Psoas muscle (tissue), 8 donors: ENCODE measurements around the gene CADM1. TPM values are rescaled to one million over a fixed set of nuclear protein-coding genes. Genes with fewer than 3 reads are reported as not detected.

Source experiments
- ATAC-seq, 4 donors: fragments of 200-7000 bp; cut with Tn5 transposase; one replicate each; pipeline ENCODE4 v1.9.1; 2020; ENCODE audit warnings: moderate library complexity in 3 of 4, mild to moderate bottlenecking in 2 of 4
- DNase-seq, 2 donors: peaks; one replicate each; pipeline ENCODE4 v3.0.0-alpha.2; 2020
- H3K27ac ChIP-seq: fragments of 200-600 bp; one replicate; pipeline ENCODE4 v1.8.0; 2022
- H3K27me3 ChIP-seq, 3 donors: fragments of 200-600 bp in 1 of 3; one replicate each; pipeline versions ENCODE4 v1.6.1 to v1.8.0; 2013 to 2022; ENCODE audit warnings: low read length in 2 of 3, mild to moderate bottlenecking in 2 of 3, moderate library complexity in 1 of 3; ENCODE audit not compliant: insufficient read depth in 3 of 3
- H3K36me3 ChIP-seq, 2 donors: fragments of 200-600 bp in 1 of 2; one replicate each; pipeline versions ENCODE4 v1.6.1 to v1.8.0; 2013 to 2022; ENCODE audit warnings: low read depth in 1 of 2, mild to moderate bottlenecking in 1 of 2, moderate library complexity in 1 of 2; ENCODE audit not compliant: insufficient read depth in 1 of 2
- H3K4me1 ChIP-seq: fragments of 200-600 bp; one replicate; pipeline ENCODE4 v1.8.0; 2022
- H3K4me3 ChIP-seq: fragments of 200-600 bp; one replicate; pipeline ENCODE4 v1.8.0; 2022; ENCODE audit warnings: mild to moderate bottlenecking
- H3K9me3 ChIP-seq: fragments of 200-600 bp; one replicate; pipeline ENCODE4 v1.8.0; 2022
- CTCF ChIP-seq: fragments of 200-600 bp; IDR thresholded peaks from one replicate; pipeline ENCODE4 v1.8.0; 2022; ENCODE audit warnings: antibody characterized with exemption
- WGBS, 3 donors: extraction: QIAGEN DNeasy Blood & Tissue Kit; methylation state at CpG; one replicate each; pipeline versions ENCODE4 v1.1.6 to v1.1.7; 2013; 5-methylcytosine and 5-hydroxymethylcytosine counted together
- intact Hi-C, 2 donors: fragments of 100-400 bp; cut with DNase I; formaldehyde crosslinking; loops; one replicate each; pipeline versions ENCODE4 v1.11.0 to v1.14.2; 2022
- polyA plus RNA-seq, 3 donors: library from polyadenylated mRNA; stranded (reverse); fragments of 200-250 nt; gene quantifications; one replicate each; pipeline ENCODE4 v1.2.3, GENCODE V29; 2013
- total RNA-seq, 4 donors: library from RNA; stranded (reverse); fragmentation: NEBNext Ultra II Directional in 2 of 4; extraction: Animal tissue kit (Norgen Biotek cat#: 25700) in 2 of 4; gene quantifications; one replicate each; pipeline versions ENCODE4 v1.2.1 to v1.2.4, GENCODE V29; 2021 to 2023
- donor health status: healthy with polysubstance abuse.
- donor health status: DM: no; HTN: no; CAD: no; lungs with moderate emphysema.
- donor health status: Bipolar disorder and iron deficiency.
- donor health status: healthy.
- donor health status: DM: yes; HTN: yes; CAD: no.
- donor health status: DM: no; HTN: no; CAD: no.
- donor health status: DM: no; HTN: no; CAD: no.
- donor health status: DM: yes; HTN: yes; CAD: no.

CADM1 gene
- total and polyA plus RNA-seq, 7 donors, result 3.1 to 12.4 (median 9.5) TPM

GRCh38 chr11:115408036-115408921 is 95.9 kb downstream of the CADM1 start:
- H3K4me1 ChIP-seq, result peaks cover 20% of the 10 kb centered on the region
- no peak overlapping the region for H3K27ac ChIP-seq
- no peak overlapping the region for H3K4me3 ChIP-seq
- 12 to 15% (median 13%) methylated on average over 3 of the region's 3 CpGs for WGBS, 3 donors
- peak in 3 of 4 donors; percentile 55 to 73 (median 61) for ATAC-seq
- H3K27me3 ChIP-seq, result no peaks in the 10 kb centered on the region
- no peaks in the 10 kb centered on the region for H3K36me3 ChIP-seq
- DNase-seq, result no peak
- no peaks in the 10 kb centered on the region for H3K9me3 ChIP-seq
- intact Hi-C loops, result no loop called here
- TF ChIP-seq CTCF, result no peak

DNA sequence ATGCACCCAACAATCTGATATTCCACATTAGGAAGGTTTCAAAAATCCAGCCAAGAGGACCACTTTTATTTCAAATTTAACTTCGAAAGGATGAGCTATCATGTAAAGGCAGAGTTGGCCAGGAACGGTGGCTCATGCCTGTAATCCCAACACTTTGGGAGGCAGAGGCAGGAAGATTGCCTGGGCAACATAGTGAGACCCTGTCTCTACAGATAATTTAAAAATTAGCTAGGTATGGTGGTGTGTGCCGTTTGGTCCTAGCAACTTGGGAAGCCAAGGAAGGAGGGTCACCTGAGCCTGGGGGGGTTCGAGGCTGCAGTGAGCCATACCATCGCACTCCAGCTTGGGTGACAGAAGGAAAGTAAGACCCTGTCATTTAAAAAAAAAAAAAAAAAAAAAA is 96.7 kb downstream of the CADM1 start:
- intact Hi-C loops, result no loop called here
- TF ChIP-seq CTCF, result no peak
- Histone ChIP-seq H3K9me3 (no peaks in the 10 kb centered on the region), H3K36me3 (no peaks in the 10 kb centered on the region), H3K4me3 (no peak overlapping the region), H3K27ac (no peak overlapping the region), H3K27me3 (no peaks in the 10 kb centered on the region), H3K4me1 (peaks cover 20% of the 10 kb centered on the region)
- 72 to 79% (median 73%) methylated on average over 5 of the region's 5 CpGs for WGBS, 3 donors
- ATAC-seq (no peak), DNase-seq (no peak)

DNA sequence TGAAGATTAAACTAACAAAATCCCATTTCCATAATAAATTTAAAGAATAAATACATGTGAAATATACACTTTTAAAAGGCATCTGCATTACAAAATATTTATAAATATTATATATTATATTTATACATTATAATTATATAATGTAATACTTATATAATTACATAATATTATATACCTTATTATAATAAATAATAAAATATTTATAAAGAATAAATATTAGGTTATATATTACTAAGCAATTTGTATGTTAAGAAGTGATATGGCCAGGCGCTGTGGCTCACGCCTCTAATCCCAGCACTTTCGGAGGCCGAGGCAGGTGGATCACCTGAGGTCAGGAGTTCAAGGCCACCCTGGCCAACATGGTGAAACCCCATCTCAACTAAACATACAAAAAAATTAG is 97.8 kb downstream of the CADM1 start:
- WGBS, 3 donors, result 95 to 99% (median 97%) methylated on average over 4 of the region's 4 CpGs
- H3K27me3 ChIP-seq, result no peaks in the 10 kb centered on the region
- peaks cover 20% of the 10 kb centered on the region for H3K4me1 ChIP-seq
- no peak overlapping the region for H3K4me3 ChIP-seq
- ATAC-seq, result no peak
- no peak overlapping the region for H3K27ac ChIP-seq
- H3K9me3 ChIP-seq, result no peaks in the 10 kb centered on the region
- intact Hi-C loops, result no loop called here
- DNase-seq, result no peak
- TF ChIP-seq CTCF, result no peak
- no peaks in the 10 kb centered on the region for H3K36me3 ChIP-seq

- H3K27ac ChIP-seq, result no peak overlapping the region
- no peak for TF ChIP-seq CTCF
- no peaks in the 10 kb centered on the region for H3K36me3 ChIP-seq
- DNase-seq (no peak), ATAC-seq (no peak)
- 97% methylated on average over 2 of the region's 2 CpGs for WGBS, 3 donors
- no peaks in the 10 kb centered on the region for H3K9me3 ChIP-seq
- H3K27me3 ChIP-seq, result no peaks in the 10 kb centered on the region
- H3K4me1 ChIP-seq, result no peaks in the 10 kb centered on the region
- no peak overlapping the region for H3K4me3 ChIP-seq
- intact Hi-C loops, result no loop called here
Observed at GRCh38 chr11:115398333-115399080, 105.7 kb downstream of the CADM1 start.
